ENCODE results near the gene PIAS3. TPM values are rescaled to one million over a fixed set of nuclear protein-coding genes. Genes with fewer than 3 reads are reported as not detected.
A peak's percentile ranks its signal among the peaks of the same experiment; 100 is the strongest.
"Not testable (repeated sequence)": the region's sequence is repeated elsewhere in the genome, so short reads cannot be mapped to it uniquely, and the experiment has no call there.

Gene PIAS3
- total RNA-seq, 1 experiment from 2014 or later: 16.4 TPM

DNA sequence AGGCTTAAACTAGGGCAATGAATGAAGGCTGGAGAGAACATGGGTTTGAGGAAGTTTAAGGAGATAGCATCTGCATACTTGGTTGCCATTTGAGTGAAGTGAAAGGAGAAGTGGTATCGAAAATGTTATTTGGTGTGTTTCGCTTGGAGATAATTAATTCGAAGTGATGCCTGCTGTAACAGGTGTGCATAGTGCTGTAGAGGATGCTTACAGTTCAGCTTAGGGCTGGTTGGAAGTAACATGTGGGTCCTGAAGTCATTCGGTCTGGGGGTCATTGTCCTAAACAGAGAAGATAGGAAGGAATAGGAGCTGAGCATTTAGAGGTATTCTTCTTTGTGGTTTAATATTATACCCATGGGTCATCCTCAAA, 13.8 kb downstream of the PIAS3 start:
- in situ Hi-C loops (cut with HindIII; ENCODE audit: low pct_unique_long_range_greater_than_20kb, low sequenced_read_pairs): no loop called here
- DNase-seq (ENCODE audit: low read depth, low spot score): no peak

DNA sequence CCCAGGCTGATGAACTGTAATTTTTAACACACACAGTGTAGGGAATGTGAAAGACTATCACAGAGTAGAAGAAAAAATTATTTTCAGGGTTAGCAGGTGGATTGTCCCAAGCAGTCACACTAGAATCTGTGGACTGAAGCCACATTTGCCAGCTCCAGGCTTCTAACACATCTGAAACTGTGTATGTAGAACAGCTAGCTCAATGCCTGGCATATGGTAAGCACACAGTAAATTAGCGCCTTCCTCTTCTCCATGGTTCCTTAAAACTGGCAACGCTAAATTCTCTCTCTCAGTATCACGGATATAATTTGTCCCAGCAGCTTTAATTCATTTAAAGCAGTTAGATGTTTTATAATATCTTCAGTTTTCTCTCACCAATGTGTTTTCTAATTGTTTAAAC, 15.8 kb downstream of the PIAS3 start:
- in situ Hi-C loops (cut with HindIII; ENCODE audit: low pct_unique_long_range_greater_than_20kb, low sequenced_read_pairs): no loop called here
- no peak for DNase-seq (ENCODE audit: low read depth, low spot score)

- DNase-seq (ENCODE audit: low read depth, low spot score): no peak
- in situ Hi-C loops (cut with HindIII; ENCODE audit: low pct_unique_long_range_greater_than_20kb, low sequenced_read_pairs): no loop called here
Observed at GRCh38 chr1:145837656-145838055, 21.2 kb downstream of the PIAS3 start.

DNA sequence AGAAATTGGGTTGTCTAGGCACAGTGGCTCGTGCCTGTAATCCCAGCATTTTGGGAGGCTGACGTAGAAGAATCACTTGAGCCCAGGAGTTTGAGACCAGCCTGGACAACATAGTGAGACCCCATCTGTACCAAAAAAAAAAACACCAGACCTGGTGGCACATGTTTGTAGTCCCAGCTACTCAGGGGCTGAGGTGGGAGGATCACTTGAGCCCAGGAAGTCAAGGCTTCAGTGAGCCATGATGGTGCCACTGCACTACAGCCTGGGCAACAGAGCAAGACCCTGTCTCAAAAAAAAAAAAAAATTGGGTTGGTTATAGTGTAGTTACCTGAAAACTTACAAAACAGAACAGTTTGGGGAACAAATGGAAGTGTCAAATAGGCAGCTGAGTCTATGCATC, 28.1 kb downstream of the PIAS3 start:
- in situ Hi-C loops (cut with HindIII; ENCODE audit: low pct_unique_long_range_greater_than_20kb, low sequenced_read_pairs): not testable (repeated sequence)

GRCh38 chr1:145828367-145829026, 30.4 kb downstream of the PIAS3 start:
- in situ Hi-C loops (cut with HindIII; ENCODE audit: low pct_unique_long_range_greater_than_20kb, low sequenced_read_pairs): no loop called here

More for the DNA sequence above, 28.1 kb downstream of the PIAS3 start:
- DNase-seq (ENCODE audit: low read depth, low spot score): not testable (repeated sequence)

DNA sequence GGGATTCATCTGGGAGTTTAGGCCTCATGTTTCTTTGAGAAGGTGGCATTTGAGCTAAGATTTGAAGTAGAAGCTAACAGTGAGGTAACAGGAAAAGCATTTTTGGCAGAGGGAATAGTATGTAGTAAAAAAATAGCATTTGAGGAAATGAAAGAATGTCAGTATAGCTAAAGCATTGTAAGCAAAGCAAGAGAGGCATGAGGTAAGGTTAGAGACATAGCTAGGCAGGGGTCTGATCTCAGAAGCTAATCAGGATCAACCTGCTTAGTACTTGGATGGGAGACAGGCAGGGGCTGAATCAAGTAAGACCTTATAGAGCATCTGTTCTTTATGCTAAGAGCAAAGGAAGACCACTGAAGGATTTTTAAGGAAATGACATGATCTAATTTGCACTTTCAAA, 30.9 kb downstream of the PIAS3 start:
- in situ Hi-C loops (cut with HindIII; ENCODE audit: low pct_unique_long_range_greater_than_20kb, low sequenced_read_pairs): no loop called here
- DNase-seq (ENCODE audit: low read depth, low spot score): no peak

More at GRCh38 chr1:145828367-145829026, 30.4 kb downstream of the PIAS3 start:
- no peak for DNase-seq (ENCODE audit: low read depth, low spot score)

DNA sequence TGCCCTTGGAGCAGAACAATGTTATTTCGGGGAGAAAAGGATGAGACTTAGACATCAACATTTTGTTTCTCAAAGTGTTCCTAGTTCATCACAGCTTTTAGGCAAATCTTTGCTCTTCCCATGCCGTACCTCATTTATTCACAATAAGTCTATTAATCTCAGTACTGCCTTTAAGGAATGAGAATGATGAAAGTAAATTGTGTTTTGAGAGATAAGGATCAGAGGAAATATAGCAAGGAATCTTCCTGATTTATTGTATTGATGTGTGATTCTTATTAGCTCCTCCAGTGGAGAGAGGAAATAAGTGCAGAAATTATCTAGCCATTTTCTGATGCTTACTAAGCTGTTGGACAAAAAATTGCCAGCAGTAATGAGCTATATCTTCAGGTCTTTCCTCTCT, 32.9 kb downstream of the PIAS3 start:
- in situ Hi-C loops (cut with HindIII; ENCODE audit: low pct_unique_long_range_greater_than_20kb, low sequenced_read_pairs): no loop called here
- no peak for DNase-seq (ENCODE audit: low read depth, low spot score)

- in situ Hi-C loops (cut with HindIII; ENCODE audit: low pct_unique_long_range_greater_than_20kb, low sequenced_read_pairs): no loop called here
- DNase-seq (ENCODE audit: low read depth, low spot score): no peak
Observed at GRCh38 chr1:145824499-145824842, 34.4 kb downstream of the PIAS3 start.

GRCh38 chr1:145823565-145824498, 35.0 kb downstream of the PIAS3 start, which contains the start of the genes POLR3C and RNF115:
Gene POLR3C, plus strand, starts transcription at chr1:145824200. Its CDS starts 1,577 bp downstream, at chr1:145825777.
Gene RNF115, minus strand, starts transcription at chr1:145824095. Its CDS starts 222 bp downstream, at chr1:145823873.
- in situ Hi-C loops (cut with HindIII; ENCODE audit: low pct_unique_long_range_greater_than_20kb, low sequenced_read_pairs): no loop called here
- DNase-seq (ENCODE audit: low read depth, low spot score): peak; percentile 90

DNA sequence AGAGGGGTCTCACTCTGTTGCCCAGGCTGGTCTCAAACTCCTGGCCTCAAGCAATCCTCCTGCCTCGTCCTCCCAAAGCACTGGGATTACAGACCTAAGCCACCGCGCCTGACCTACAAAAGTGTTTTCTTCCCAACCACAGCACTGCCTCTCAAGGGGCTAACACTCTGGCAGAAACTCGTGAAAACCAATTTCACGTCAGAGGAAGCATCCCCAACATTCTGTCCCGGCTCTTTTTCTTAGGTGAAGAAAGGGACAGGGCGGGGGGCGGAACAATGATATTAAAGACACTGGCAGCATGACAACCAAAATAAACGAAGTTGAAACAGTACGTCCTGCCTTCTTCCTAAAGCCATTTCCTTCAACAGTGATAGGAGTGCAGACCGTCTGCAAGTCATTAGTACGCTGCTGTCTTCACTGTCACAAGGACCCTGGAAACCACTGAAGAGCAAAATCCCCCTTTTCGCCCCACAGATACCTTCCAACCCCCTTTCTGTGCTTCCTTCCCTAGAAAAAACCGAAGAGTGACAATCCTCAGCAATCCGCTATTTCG, 36.0 kb downstream of the PIAS3 start:
- in situ Hi-C loops (cut with HindIII; ENCODE audit: low pct_unique_long_range_greater_than_20kb, low sequenced_read_pairs): not testable (repeated sequence)

DNA sequence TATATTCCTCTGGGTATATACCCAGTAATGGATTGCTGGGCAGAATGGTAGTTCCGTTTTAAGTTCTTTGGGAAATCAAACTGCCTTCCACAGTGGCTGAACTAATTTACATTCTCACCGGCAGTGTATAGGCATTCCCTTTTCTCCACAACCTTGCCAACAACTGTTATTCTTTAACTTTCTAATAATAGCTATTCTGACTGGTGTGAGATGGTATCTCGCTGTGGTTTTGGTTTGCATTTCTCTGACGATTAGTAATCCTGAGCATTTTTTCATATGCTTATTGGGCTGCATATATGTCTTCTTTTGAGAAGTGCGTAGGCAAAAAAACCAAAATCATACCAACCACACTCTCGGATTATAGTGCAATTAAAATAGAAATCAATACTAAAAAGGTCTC, 40.8 kb downstream of the PIAS3 start:
- DNase-seq (ENCODE audit: low read depth, low spot score); in situ Hi-C loops (cut with HindIII; ENCODE audit: low pct_unique_long_range_greater_than_20kb, low sequenced_read_pairs): not testable (repeated sequence)

More for the DNA sequence above, 36.0 kb downstream of the PIAS3 start:
- not testable (repeated sequence) for DNase-seq (ENCODE audit: low read depth, low spot score)

DNA sequence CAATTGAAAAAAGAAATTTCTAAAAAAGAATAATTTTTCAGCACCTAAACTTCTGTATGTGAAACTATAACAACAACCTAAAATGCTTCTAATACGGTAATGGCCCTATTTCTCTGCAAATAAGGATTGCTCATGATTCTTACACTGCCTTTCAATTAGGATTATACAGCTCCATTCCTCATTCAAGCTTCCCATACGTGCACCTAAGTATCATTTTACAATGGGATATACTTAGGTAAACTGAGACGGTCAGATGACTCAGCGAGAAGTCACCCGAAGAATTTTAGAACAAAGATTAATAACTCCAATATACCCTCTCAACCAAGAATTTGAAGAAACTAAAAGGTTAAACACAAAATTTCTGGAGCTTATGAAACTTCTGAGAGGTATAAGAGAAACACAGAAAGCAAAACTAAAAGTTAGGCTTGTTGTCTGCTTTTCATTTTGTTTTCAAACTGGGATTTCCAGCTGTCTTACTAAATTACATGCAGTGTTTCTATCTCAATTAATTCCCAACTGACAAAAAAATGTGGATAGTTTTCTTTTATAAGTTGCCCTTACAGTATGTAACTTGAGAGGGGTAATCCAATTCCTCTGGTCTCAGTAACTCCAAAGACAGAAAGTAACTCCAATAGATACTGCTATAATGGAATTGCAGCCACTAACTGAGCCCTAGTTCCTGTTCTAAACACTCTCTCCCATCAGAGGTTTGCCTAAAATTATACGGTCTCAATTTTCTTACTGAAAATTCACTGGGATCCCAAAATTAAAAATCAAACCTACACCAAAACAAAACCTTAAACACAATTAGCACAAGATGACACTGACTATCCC, 45.7 kb downstream of the PIAS3 start:
- in situ Hi-C loops (cut with HindIII; ENCODE audit: low pct_unique_long_range_greater_than_20kb, low sequenced_read_pairs); DNase-seq (ENCODE audit: low read depth, low spot score): not testable (repeated sequence)

DNA sequence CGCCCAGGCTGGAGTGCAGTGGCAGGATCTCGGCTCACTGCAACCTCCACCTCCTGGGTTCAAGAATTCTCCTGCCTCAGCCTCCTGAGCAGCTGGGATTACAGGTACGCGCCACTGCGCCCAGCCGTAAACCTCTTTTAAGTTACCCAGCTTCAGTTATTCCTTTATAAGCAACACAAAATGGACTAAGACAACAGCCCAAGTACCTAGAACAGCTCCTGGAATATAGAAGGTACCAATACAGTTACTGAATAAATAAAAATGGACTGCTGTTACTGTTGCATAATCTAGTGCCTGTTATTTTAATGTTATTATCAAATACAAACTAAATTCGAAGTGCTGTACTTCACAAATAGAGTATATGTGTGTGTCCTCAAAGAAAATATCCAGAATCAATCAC, 52.0 kb downstream of the PIAS3 start:
- in situ Hi-C loops (cut with HindIII; ENCODE audit: low pct_unique_long_range_greater_than_20kb, low sequenced_read_pairs): no loop called here

GRCh38 chr1:145806408-145806807, 52.5 kb downstream of the PIAS3 start:
- in situ Hi-C loops (cut with HindIII; ENCODE audit: low pct_unique_long_range_greater_than_20kb, low sequenced_read_pairs): no loop called here
- no peak for DNase-seq (ENCODE audit: low read depth, low spot score)

More for the DNA sequence above, 52.0 kb downstream of the PIAS3 start:
- no peak for DNase-seq (ENCODE audit: low read depth, low spot score)

DNA sequence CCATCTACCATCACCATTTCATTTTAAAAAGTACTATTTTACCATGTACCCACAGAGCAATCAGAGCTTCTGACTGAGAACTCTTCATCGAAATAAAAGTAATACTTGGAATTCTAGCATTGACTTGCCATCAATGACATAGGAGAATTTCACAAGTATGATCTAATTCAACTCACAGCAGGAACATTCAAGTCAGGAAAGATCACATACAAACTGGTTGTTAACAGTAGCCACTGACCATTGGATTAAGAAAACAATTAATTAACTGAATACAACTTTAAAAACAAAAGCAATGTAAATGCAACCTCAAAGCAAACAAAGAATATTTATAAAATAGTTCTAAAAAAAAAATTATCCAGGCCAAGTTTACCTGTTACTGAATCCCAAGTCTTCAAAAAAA, 53.8 kb downstream of the PIAS3 start:
- no peak for DNase-seq (ENCODE audit: low read depth, low spot score)
- in situ Hi-C loops (cut with HindIII; ENCODE audit: low pct_unique_long_range_greater_than_20kb, low sequenced_read_pairs): no loop called here

DNA sequence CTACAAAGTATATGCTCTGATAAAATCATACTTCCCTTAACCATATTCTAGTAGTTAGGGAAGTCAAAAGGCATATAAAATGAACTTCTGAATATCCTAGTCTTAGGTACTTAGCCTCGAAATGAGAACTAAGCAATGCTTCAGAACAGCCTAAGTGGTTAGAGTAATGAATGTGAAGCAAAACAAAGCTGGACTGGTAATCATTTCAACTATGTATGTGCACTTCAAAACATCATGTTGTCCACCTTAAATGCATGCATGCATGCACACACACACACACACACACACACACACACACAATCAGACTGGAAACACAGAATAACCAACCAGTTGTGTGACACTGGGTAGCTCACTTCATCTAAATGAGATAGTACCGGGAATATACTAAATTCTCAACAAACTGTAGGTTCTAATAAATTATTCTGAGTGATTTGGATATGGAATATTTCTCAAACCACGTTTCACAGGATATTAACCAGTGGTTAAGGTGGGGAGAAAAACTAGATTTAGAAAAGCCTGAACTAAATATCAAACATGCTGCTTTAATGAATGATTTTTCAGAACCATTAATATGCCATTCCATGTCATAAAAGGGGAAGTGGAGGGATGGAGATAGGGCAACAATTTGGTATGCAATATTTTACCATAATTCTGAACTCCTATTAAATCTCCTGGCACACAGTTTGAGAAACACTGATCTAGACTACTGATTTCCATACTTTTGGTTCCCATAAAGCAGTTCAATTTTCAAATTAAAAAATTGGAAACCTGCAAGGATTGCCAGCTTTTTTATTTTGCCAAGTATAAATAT, 54.4 kb downstream of the PIAS3 start:
- in situ Hi-C loops (cut with HindIII; ENCODE audit: low pct_unique_long_range_greater_than_20kb, low sequenced_read_pairs): no loop called here
- DNase-seq (ENCODE audit: low read depth, low spot score): no peak

DNA sequence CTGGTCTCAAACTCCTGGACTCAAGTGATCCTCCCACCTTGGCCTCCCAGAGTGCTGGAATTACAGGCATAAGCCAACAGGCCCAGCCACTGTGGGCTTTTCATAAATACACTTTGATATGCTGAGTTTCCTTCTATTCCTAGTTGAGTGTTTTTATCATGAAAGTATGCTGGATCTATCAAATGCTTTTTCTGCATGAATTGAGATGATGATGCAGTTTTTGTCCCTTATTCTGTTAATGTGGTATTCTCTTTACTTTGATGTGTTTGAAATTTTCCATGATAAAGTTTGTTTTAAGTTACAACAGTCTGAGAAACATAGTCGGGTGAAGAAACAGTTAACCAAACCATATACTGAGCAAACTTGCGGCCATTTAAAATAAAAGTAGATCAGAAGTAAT, 59.1 kb downstream of the PIAS3 start:
- no peak for DNase-seq (ENCODE audit: low read depth, low spot score)
- in situ Hi-C loops (cut with HindIII; ENCODE audit: low pct_unique_long_range_greater_than_20kb, low sequenced_read_pairs): no loop called here

Data from SK-MEL-5 (cell line).